ENCODE results near the gene FAM53C. TPM values are rescaled to one million over a fixed set of nuclear protein-coding genes. Genes with fewer than 3 reads are reported as not detected.

The FAM53C gene
- total and polyA plus RNA-seq, 8 donors = 23.9 to 43.4 (median 41.4) TPM

- Histone ChIP-seq H3K27ac (peak overlapping the region in 1 of 2 donors; percentile 94), H3K9me3 (no peaks in the 10 kb centered on the region), H3K36me3 (peaks cover 0 to 35% of the 10 kb centered on the region in 2 donors), H3K4me1 (peaks cover 11 to 60% of the 10 kb centered on the region in 2 donors), H3K4me3 (no peak overlapping the region), H3K27me3 (no peaks in the 10 kb centered on the region)
- intact Hi-C loops (cut with DNase I) = no loop called here
- DNase-seq = no peak
- no peak for TF ChIP-seq CTCF (IDR thresholded peaks at IDR 0.05)
- ATAC-seq = no peak
These were observed 33.4 kb downstream of the FAM53C start for GRCh38 chr5:138371454-138371853.

DNA sequence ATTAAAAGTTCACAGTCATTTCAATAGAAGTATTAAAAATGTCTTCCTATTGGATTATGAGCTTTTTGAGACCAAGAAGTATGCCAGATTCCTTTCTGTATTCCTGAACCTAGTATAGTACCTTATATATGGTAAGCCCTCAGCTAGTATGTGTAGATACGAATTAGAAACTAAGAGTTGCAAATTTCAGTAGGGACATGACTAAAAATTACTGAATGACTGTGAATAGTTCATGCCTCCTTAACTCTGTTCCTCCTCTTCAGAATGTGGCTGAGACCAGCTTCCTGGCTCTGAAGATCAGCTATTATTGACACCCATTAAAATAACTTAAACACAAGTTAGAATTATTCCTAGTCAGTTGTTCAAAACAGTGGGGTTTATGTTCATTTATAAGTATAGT lies 34.2 kb downstream of the FAM53C start:
- no peak overlapping the region for H3K4me3 ChIP-seq
- no peak overlapping the region for H3K27ac ChIP-seq
- no peaks in the 10 kb centered on the region for H3K9me3 ChIP-seq
- H3K27me3 ChIP-seq = no peaks in the 10 kb centered on the region
- no peak for ATAC-seq
- intact Hi-C loops (cut with DNase I) = no loop called here
- TF ChIP-seq CTCF (IDR thresholded peaks at IDR 0.05) = no peak
- peaks cover 0 to 42% of the 10 kb centered on the region in 2 donors for H3K36me3 ChIP-seq
- peaks cover 11 to 52% of the 10 kb centered on the region in 2 donors for H3K4me1 ChIP-seq
- DNase-seq = no peak

- DNase-seq (no peak), ATAC-seq (no peak)
- no peak overlapping the region for H3K4me3 ChIP-seq
- intact Hi-C loops (cut with DNase I) = no loop called here
- no peak overlapping the region for H3K27ac ChIP-seq
- no peak for TF ChIP-seq CTCF (IDR thresholded peaks at IDR 0.05)
- H3K4me1 ChIP-seq = peaks cover 8 to 48% of the 10 kb centered on the region in 2 donors
- peaks cover 0 to 47% of the 10 kb centered on the region in 2 donors for H3K36me3 ChIP-seq
- no peaks in the 10 kb centered on the region for H3K9me3 ChIP-seq
- H3K27me3 ChIP-seq = no peaks in the 10 kb centered on the region
These were observed 34.6 kb downstream of the FAM53C start for GRCh38 chr5:138372653-138373052.

DNA sequence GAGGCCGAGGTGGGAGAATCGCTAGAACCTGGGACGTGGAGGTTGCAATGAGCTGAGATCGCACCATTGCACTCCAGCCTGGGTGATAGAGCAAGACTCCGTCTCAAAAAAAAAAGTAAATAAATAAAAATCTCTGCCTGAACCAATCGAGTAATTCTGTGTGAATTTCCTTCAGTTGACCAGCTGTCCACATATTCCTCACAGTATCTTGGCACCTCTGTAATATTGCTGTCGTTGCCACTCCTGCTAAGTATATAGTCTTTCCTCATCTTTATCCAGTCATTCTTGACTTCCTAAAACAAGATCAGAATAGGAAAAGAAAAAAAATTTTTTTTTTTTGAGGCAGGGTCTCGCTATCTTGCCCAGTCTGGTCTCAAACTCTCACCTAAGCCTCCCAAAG lies 44.3 kb downstream of the FAM53C start:
- H3K27ac ChIP-seq = no peak overlapping the region
- peaks cover 0 to 99% of the 10 kb centered on the region in 2 donors for H3K36me3 ChIP-seq
- intact Hi-C loops (cut with DNase I) = no loop called here

GRCh38 chr5:138385660-138386059 lies 47.6 kb downstream of the FAM53C start:
- no peak for ATAC-seq
- DNase-seq = no peak
- H3K27ac ChIP-seq = no peak overlapping the region
- H3K4me3 ChIP-seq = no peak overlapping the region
- TF ChIP-seq CTCF (IDR thresholded peaks at IDR 0.05) = no peak
- H3K36me3 ChIP-seq = peaks cover 0 to 91% of the 10 kb centered on the region in 2 donors
- no peaks in the 10 kb centered on the region for H3K9me3 ChIP-seq
- no peaks in the 10 kb centered on the region for H3K4me1 ChIP-seq
- intact Hi-C loops (cut with DNase I) = no loop called here
- no peaks in the 10 kb centered on the region for H3K27me3 ChIP-seq

More for the DNA sequence above, 44.3 kb downstream of the FAM53C start:
- no peak for ATAC-seq
- Histone ChIP-seq H3K27me3 (no peaks in the 10 kb centered on the region), H3K4me3 (no peak overlapping the region), H3K9me3 (no peaks in the 10 kb centered on the region), H3K4me1 (no peaks in the 10 kb centered on the region)
- no peak for TF ChIP-seq CTCF (IDR thresholded peaks at IDR 0.05)
- no peak for DNase-seq
